Stimulated activated CD8-positive, alpha-beta memory T cell treated with anti-CD3 and anti-CD28 coated beads, Interleukin-12 subunit alpha, Interleukin-12 subunit beta, amount 100 ng/mL, for 4 hours (primary cell): Measurements from ENCODE around the gene RAD51AP2.
"Not testable (repeated sequence)": the region's sequence is repeated elsewhere in the genome, so short reads cannot be mapped to it uniquely, and the experiment has no call there.

ENCODE experiments used
- DNase-seq: peaks from one replicate; pipeline ENCODE4 v3.0.0-alpha.2; 2020; ENCODE audit warnings: low read depth

The RAD51AP2 gene

DNA sequence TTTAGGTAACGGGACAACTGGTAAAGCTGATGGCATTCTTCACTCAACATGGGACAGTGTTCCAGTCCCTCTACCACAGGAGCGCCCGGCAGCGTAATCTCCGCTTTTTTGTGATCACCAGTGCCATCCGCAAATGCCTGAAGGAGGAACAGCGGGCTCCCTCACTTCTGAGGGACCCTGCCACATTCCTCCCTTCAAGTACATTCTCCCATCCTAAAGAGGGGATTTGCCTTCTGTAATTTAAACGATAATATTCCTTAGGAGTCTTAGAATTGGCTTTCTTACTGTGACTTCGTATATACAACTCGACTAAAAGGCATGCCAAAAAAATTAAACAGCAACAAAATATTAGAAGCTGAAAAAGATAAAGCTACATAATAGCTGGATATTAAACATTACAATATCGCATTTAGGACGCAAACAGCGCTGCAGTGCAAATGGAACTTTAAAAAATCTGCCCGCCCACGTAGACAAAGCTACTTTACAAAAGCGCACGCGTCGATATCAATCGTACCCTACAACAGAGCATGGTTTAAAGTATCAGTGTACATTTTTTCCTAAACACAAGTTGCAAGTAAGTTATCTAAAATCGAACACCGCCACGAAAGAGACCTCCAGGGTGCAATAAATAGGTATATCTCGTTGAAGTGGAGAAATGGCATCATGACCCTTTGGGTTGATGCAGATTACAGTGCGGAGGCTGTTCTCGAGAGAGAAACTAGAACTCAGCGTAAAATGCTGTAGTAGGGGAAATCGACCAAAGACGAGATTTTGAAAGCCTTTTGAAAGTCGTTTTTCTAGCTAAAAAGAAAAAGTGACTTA, 20.0 kb upstream of the RAD51AP2 start:
- no peak for DNase-seq

DNA sequence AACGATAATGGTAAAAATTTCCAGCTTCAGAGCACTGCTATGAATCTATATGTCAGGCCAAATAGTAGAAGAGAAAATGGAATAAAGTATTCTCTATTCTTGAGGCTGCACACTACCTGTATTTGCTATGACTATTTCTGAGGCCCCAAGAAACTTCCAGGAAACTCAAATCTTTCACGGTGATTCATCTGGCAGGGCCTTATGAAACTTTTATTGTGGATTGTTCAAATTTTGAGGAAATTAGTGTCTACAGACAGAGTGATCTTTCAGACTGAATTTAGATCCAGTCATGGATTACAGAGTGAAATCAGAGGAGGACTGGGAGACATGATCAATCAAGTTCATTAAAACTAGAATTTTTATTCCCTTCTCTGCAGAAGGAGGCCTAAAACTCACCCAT, 18.2 kb upstream of the RAD51AP2 start:
- DNase-seq, result no peak

DNA sequence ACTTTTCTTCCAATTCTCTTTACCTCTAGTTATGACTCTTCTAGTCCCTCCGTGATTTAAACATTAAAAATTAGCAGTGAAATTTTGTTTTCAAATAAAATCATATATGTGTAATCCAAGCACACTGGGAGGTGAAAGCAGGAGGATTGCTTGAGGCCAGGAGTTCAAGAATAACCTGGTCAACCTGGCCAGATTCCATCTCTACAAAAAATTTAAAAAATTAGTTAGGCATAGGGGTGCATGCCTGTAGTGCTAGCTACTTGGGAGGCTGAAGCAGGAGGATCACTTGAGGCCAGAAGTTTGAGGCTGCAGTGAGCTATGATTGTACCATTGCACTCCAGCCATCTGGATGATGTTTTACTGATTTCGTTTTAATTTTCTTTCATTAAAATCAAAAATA, 15.3 kb upstream of the RAD51AP2 start:
- DNase-seq, result no peak

DNA sequence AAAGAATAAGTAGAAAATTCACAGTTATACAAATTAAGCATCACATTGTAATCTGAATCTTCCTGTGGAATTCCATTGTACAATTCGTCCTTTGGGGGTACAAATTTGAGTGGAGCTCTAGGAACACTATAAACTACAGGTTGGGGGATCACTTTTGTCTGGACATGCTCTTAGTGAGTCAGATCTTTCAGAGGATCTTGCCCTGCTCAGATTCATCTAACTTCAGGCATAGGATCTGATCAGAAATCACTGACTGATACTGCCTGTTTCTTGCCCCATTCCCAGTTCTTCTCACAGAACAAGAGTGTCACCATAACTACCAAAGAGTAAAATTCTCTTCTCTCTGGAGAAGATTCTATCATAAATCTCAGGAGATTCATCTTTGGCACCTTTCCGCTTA, 11.5 kb upstream of the RAD51AP2 start:
- no peak for DNase-seq

DNA sequence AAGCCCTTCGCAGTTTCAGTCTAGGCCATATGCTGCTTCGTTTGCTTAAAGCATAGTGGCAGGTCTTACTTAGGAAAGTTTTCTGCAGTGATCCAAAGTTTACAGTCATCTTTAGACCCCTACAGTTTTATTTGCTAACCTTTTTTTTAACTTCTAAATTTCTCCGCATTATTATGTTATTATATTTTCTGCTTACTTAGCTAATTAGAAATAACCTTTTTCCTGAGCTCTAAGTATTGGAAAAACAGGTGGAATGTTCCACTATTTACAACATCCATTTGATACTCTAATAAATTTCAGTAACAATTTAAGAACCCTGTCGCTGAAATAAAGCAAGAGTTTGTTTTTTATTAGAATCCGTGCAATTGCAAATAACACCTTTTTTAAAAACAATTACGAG, 4.1 kb upstream of the RAD51AP2 start:
- no peak for DNase-seq

DNA sequence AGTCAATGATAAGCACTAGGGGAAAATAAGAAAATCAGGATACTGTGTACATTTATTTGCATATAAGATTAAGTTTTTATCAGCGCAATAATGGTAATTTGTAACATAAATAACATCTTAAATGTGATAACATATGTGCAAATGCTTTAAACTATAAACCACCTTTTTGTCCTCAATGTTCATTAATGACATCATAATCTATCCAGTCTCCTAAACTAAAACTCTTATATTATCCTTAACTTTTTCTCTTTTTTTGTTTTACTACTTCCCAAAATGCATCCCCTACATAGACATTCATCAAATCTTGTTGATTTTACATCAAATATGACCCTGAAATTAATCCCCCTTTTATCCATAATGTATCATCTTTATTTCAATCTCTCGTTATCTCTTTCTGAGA, 3.4 kb upstream of the RAD51AP2 start:
- DNase-seq, result no peak

DNA sequence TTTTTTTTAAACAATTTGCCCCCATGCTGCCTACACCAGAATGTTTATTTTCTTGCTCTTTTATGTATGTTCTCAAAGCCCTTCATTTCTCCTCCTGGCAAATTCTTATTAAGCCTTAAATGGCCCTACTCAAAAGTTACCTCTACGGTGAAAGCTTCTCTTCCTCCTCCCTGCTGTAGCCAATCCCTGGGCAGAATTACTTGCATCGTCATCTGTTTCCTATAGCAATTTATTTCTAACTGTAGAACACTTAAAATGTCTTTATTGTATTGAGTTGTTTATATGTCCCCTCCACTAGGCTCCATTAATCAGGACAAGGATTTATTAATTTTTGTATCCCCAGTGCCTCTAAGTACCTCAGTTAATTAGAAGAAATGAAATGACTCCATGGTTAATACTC, 2.5 kb upstream of the RAD51AP2 start:
- no peak for DNase-seq

DNA sequence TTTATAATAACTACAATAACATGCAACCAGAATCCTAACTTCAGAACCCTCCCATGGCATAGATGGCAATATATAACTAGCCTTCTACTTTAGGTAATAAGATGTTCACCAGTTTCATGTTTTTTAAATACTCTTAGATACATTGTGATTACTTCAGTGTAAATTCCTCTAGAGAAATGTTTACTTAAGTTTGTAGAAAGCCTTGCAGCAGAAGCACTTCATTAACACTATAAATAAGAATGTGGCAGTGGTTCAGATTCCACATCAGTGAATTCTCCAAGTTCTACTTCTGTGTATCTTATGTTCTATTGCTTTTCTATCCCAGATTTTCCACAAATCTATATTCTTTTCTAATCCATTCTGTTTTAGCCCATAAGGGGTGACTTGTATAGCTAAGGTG, 1.2 kb upstream of the RAD51AP2 start:
- DNase-seq, result no peak

DNA sequence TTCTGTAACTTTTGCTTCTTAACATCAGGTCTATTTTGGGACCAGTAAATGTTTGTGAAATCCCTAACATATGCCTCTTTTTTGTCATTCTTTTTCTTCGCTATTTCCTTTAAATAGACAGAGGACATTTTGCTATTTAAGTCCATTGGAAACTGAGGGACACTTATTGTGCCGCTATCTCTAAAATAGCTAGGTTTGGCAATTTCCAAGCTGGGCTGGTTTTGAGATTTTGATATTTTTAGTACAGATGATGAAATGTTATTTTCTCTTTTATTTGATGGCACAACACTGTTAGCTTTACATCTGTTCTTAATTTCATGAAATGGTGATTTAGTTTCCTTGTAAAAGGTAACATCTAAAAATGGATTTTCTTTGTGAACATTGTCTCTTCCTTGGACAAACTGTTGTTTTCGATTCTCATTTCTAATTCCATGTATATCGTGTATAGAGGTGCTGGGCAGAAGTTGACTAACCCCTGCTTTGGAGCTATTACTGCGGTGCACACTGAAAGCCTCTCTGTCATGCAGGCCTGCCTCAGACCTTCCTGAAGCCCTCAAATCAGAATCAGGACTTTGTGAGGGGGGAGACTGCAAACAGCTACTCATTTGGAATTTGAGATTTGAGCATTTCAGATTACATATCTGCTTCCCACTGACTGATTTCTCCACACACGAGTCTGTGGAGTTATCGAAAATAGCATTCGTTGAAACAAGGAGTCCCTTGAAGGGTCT, 594 bp downstream of the RAD51AP2 start:
- DNase-seq, result no peak

DNA sequence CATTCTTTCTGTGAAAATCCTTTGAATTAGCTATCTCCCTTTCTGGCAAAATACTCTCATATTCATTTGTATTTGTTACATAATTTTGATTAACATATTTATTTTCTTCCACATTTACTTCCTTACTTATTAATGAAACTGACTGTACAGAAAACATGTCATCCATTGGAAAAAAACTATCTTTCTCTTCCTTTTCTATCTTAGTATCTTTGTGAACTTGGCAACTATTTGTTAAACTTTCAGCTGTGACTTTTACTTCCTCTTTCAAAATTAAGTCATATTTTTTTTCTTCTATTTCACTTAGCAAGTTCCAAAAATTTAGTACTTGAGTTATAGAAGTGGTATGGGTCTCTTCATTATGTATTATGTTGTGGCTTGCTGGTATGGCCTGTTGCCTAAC, 2.6 kb downstream of the RAD51AP2 start:
- DNase-seq, result no peak

DNA sequence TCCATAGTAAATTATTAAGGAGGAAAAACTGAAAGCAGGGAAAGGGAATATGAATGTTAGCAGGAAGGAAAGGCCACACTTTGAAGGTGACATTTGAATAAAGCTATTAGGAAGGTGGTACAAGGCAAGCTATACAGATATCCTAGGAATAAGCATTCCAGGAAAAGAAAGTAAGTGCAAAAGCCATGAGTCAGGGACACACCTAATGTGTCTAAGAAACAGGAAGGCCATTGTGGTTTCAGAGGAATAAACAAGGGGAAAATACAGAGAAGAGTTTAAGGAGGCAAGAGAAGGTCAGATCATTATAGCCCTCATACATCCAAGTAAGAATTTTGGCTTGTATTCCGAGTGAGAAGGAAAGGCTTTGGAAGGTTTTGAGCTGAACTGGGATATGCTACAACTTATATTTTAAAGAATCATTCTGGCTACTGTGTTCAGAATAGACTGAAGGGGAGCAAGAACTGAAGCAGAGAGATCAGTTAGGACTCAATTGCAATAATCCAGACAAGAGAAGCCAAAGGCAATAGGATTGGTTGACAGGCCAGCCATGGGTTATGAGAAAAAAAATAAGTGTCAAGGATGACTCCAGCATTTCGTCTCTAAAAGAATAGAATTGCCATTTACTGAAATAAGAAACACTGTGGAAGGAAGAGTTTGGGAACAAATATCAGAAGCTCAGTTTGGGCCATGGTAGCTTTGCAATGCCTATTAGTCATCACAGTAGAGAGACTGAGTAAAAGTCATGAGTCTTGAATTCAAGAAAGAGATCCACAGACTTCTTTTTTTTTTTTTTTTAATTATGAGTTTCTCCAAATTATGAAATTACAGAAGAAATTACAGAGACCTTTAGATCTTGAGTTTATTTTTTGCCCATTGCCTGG, 11.3 kb downstream of the RAD51AP2 start:
- no peak for DNase-seq

DNA sequence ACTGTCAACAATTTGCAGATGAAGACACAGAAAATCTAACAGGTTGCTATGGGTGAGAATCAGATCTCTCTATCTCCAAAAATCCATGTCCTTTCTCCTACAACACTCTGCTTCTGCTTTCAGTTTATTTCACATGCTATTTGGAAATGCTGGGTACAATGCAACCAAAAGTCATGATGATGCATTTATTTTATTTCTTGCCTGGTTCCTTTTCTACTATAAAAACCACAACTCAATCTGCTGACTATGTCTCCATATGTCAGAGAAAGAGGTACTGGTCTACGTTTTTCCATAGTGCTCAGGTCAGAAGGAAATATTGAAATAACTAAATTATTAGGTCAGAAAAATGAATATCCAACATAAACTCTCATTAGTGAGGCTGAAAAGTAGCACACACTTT, 20.5 kb downstream of the RAD51AP2 start:
- DNase-seq, result no peak

DNA sequence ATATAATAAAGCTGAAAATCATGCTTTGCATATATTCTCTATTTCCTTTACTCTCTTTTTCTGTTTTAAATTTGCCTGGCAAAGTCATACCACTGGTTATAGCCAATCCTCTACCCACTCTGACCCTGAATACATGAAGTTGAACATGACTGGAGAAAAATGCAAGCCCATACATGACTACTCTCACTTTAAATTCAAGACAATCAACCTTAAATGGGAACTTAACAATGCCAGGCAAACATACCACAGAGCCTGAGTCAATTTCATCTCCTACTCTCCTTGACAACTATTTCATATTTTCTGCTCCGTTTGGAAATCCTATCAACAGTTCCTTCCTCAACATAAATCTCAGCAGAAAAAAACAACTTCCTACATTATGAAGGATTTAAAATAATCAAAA, 22.6 kb downstream of the RAD51AP2 start:
- DNase-seq, result no peak

DNA sequence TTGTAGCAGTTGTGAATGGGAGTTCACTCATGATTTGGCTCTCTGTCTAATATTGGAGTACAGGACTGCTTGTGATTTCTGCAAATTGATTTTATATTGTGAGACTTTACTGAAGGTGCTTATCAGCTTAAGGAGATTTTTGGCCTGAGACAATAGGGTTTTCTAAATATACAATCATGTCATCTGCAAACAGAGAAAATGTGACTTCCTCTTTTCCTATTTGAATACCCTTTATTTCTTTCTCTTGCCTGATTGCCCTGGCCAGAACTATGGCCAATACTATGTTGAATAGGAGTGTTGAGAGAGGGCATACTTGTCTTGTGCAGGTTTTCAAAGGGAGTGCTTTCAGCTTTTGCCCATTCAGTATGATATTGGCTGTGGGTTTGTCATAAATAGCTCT, 28.1 kb downstream of the RAD51AP2 start:
- not testable (repeated sequence) for DNase-seq

DNA sequence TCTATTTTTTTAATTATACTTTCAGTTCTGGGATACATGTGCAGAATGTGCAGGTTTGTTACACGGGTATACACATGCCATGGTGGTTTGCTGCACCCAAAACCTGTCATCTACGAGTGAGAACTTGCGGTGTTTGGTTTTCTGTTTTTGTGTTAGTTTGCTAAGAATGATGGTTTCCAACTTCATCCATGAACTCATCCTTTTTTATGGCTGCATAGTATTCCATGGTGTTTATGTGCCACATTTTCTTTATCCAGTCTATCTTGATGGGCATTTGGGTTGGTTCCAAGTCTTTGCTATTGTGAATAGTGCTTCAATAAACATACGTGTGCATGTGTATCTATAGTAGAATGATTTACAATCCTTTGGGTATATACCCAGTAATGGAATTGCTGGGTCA, 29.6 kb downstream of the RAD51AP2 start:
- DNase-seq, result not testable (repeated sequence)

DNA sequence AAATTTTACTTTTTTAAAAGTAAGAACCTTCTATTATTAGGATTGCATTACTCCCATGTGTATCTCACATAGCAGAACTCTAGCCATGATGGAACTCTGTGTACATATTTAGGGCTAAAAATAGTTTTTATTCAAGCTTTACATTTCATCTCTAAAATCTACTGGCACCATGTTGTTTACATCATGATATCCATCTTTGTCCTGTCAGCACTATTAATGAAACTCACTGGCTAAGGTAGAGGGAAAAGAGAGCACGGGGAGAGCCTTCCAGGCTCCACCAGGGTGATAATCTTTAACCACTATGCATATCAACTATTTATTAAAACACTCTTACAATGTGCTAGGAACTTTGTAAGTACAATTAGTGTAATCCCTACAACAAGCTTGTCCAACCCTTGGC, 34.7 kb downstream of the RAD51AP2 start:
- DNase-seq, result no peak

DNA sequence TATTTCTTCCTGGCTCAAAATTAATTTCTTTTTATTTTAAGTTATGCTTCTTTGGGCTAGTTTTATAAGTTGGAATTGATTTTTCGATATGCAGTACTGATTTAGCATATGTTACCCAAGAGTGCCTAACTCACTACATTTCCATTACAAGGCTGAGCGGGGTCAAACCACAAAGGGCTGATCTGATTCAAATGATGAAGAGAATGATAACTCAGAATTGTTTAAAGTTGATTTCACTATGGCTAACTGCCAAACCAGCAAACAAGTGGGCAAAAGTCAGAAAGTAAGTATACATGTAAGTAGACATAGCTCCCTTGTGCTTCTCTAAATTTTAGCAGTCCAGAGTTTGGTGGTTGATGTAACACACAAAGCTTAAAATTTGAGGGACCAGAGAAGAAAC, 35.6 kb downstream of the RAD51AP2 start:
- no peak for DNase-seq

DNA sequence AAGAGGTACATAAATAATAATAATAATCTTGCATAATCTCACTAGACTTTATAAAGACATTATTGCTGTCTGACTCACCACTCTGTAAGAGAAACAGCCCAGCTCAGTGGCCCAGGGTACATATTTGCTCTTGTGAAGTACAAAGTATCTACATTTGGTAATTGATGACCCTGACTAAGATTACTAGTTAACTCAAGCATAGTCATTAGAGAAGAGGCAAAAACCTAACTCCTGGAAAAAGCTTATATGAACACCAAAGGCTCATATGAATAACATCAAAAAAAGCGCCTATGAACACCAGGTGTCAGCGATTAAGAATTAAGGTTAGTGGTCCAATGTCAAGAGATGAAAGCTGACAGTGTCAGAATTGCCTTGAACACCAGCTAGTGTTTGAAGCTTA, 38.4 kb downstream of the RAD51AP2 start:
- DNase-seq, result no peak

DNA sequence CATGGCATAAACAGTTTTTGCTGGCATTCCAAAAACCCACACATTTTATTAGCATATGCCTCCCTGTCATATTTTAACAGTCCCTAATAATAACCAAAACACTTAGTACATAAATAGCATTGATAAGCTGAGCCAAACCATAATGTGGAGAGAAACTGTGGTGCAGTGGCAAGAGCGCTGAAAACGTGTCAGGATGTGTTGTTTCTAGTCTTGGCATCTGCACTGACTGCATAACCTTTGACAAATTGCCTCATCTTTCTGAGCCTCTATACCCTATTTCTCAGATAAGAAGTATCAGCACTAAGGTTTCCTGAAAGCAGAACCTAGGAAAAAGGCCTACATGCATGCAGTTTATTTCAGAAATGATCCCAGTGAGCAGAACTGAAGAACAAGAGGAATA, 41.4 kb downstream of the RAD51AP2 start:
- no peak for DNase-seq

DNA sequence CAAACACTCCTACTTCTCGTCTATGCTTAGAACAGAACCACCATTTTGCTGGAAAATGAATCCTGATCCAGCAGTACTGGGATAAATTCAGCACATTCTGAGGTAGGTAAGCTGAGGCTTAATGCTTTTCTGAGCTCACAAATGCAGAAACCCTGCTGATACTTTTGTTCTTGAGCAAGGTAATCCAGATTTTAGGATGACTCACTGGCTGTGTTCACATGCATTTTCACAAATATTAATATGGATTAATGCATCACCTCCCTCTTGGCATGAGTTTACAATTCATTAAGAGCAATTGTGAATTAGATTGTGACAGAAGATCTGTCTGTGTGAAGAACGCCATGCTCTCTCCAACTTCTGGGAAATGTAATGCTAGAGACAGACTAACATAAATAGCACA, 42.2 kb downstream of the RAD51AP2 start:
- no peak for DNase-seq

DNA sequence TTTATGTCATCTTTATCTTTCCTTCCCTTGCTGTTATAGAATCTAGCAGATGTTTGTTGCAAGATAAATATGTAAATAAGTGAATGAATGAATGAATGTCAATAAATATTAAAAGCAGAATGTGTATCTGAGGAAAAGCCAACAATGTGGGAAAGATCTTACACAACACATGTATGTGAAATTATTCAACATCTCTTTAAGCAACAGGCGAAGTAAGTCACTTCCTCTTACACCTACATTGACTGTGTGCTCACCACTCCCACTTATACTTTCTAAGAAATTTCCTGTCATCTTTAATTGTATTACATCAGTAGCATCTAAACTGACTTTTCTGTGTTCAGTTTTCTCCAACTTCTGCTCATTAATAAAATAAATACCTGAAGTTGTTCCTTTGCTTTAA, 43.0 kb downstream of the RAD51AP2 start:
- no peak for DNase-seq

DNA sequence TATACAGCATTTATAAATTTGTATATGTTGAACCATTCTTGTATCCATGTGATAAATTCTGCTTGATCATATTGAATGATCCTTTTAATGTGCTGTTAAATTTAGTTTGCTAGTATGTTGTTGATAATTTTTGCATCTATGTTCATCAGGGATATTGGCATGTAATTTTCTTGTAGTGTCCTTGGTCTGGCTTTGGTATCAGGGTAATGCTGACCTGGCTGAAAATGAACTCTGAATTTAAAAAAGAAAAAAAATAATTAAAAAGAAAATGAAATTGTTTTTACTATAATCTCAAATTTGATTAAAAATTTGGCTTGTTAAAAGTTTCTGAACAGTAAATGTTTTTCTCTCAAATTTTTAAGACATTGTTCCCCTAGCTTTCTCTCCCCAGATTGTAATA, 46.3 kb downstream of the RAD51AP2 start:
- DNase-seq, result no peak
